ENCODE data around the gene NOPCHAP1. TPM values are rescaled to one million over a fixed set of nuclear protein-coding genes. Genes with fewer than 3 reads are reported as not detected.

Gene NOPCHAP1
- total and polyA plus RNA-seq, 2 donors from 2014 or later: 14.8 to 15.3 TPM

- no peak for FAIRE-seq
These were observed 46.7 kb downstream of the NOPCHAP1 start for GRCh38 chr12:105032703-105033357.

GRCh38 chr12:105033851-105034250, 47.7 kb downstream of the NOPCHAP1 start:
- no peak for DNase-seq
- no peak for FAIRE-seq
- Histone ChIP-seq H3K4me3 (ENCODE audit: low read length in 3 of 3) (no peak overlapping the region), H3K9ac (ENCODE audit: low read length in 3 of 3) (no peak overlapping the region), H3K9me3 (ENCODE audit: control insufficient read depth in 2 of 3, insufficient read depth in 1 of 3, low read length in 3 of 3) (no peaks in the 10 kb centered on the region), H3K27ac (ENCODE audit: low read depth in 2 of 2, low read length in 2 of 2) (no peak overlapping the region), H3K27me3 (ENCODE audit: control insufficient read depth, insufficient read depth, low read length) (no peaks in the 10 kb centered on the region), H3K36me3 (ENCODE audit: control insufficient read depth in 2 of 3, insufficient read depth in 3 of 3, low read length in 3 of 3) (no peaks in the 10 kb centered on the region), H3K4me1 (ENCODE audit: control insufficient read depth in 2 of 3, insufficient read depth in 2 of 3, low read depth in 1 of 3, low read length in 3 of 3) (no peaks in the 10 kb centered on the region)
- TF ChIP-seq CTCF (IDR thresholded peaks at IDR 0.05; ENCODE audit: borderline replicate concordance, extremely low read depth, insufficient read depth): no peak
- intact Hi-C loops (cut with DNase I): no loop called here

More at GRCh38 chr12:105032703-105033357, 46.7 kb downstream of the NOPCHAP1 start:
- H3K4me1 ChIP-seq (ENCODE audit: control insufficient read depth in 2 of 3, insufficient read depth in 2 of 3, low read depth in 1 of 3, low read length in 3 of 3): no peaks in the 10 kb centered on the region
- H3K36me3 ChIP-seq (ENCODE audit: control insufficient read depth in 2 of 3, insufficient read depth in 3 of 3, low read length in 3 of 3): no peaks in the 10 kb centered on the region
- H3K9me3 ChIP-seq (ENCODE audit: control insufficient read depth in 2 of 3, insufficient read depth in 1 of 3, low read length in 3 of 3): no peaks in the 10 kb centered on the region
- H3K4me3 ChIP-seq (ENCODE audit: low read length in 3 of 3): no peak overlapping the region
- no peaks in the 10 kb centered on the region for H3K27me3 ChIP-seq (ENCODE audit: control insufficient read depth, insufficient read depth, low read length)
- H3K9ac ChIP-seq (ENCODE audit: low read length in 3 of 3): no peak overlapping the region
- TF ChIP-seq CTCF (IDR thresholded peaks at IDR 0.05; ENCODE audit: borderline replicate concordance, extremely low read depth, insufficient read depth): no peak
- intact Hi-C loops (cut with DNase I): no loop called here
- no peak for DNase-seq
- H3K27ac ChIP-seq (ENCODE audit: low read depth in 2 of 2, low read length in 2 of 2): no peak overlapping the region

Other genes starting within 250 kb of the NOPCHAP1 start
- gene SLC41A2, start 28.0 kb upstream of the NOPCHAP1 start, total RNA-seq: 27.6 TPM
- gene SLC41A2, start 28.0 kb upstream of the NOPCHAP1 start, polyA plus RNA-seq (ENCODE audit: insufficient read depth, low read depth, low replicate concordance): 3.2 TPM
- gene ALDH1L2, start 98.1 kb downstream of the NOPCHAP1 start, total RNA-seq: 17.2 TPM
- gene ALDH1L2, start 98.1 kb downstream of the NOPCHAP1 start, polyA plus RNA-seq (ENCODE audit: insufficient read depth, low read depth, low replicate concordance): 0.28 TPM
- gene WASHC4, start 121.4 kb downstream of the NOPCHAP1 start, total RNA-seq: 63.6 TPM
- 10.7 TPM for gene WASHC4, start 121.4 kb downstream of the NOPCHAP1 start, polyA plus RNA-seq (ENCODE audit: insufficient read depth, low read depth, low replicate concordance)
- gene APPL2, start 249.9 kb downstream of the NOPCHAP1 start, total RNA-seq: 42.5 TPM
- 17.9 TPM for gene APPL2, start 249.9 kb downstream of the NOPCHAP1 start, polyA plus RNA-seq (ENCODE audit: insufficient read depth, low read depth, low replicate concordance)

Measured in kidney (tissue), 14 donors.